ENCODE results near the gene SPON1.

- no peak for TF ChIP-seq JUNB (IDR thresholded peaks at IDR 0.05)
- TF ChIP-seq, protein P1, sequence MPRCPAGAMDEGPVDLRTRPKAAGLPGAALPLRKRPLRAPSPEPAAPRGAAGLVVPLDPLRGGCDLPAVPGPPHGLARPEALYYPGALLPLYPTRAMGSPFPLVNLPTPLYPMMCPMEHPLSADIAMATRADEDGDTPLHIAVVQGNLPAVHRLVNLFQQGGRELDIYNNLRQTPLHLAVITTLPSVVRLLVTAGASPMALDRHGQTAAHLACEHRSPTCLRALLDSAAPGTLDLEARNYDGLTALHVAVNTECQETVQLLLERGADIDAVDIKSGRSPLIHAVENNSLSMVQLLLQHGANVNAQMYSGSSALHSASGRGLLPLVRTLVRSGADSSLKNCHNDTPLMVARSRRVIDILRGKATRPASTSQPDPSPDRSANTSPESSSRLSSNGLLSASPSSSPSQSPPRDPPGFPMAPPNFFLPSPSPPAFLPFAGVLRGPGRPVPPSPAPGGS (IDR thresholded peaks at IDR 0.05): no peak
- TF ChIP-seq CTCF (IDR thresholded peaks at IDR 0.05): no peak
- TF ChIP-seq EP300 (IDR thresholded peaks at IDR 0.05): no peak
- TF ChIP-seq, protein P2, sequence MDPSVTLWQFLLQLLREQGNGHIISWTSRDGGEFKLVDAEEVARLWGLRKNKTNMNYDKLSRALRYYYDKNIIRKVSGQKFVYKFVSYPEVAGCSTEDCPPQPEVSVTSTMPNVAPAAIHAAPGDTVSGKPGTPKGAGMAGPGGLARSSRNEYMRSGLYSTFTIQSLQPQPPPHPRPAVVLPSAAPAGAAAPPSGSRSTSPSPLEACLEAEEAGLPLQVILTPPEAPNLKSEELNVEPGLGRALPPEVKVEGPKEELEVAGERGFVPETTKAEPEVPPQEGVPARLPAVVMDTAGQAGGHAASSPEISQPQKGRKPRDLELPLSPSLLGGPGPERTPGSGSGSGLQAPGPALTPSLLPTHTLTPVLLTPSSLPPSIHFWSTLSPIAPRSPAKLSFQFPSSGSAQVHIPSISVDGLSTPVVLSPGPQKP (IDR thresholded peaks at IDR 0.05; ENCODE audit: low read depth, low read length): no peak
- TF ChIP-seq, protein P3, sequence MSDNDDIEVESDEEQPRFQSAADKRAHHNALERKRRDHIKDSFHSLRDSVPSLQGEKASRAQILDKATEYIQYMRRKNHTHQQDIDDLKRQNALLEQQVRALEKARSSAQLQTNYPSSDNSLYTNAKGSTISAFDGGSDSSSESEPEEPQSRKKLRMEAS (IDR thresholded peaks at IDR 0.05): no peak
- TF ChIP-seq POLR2A (IDR thresholded peaks at IDR 0.05; ENCODE audit: low read length): no peak
- TF ChIP-seq, protein P4, sequence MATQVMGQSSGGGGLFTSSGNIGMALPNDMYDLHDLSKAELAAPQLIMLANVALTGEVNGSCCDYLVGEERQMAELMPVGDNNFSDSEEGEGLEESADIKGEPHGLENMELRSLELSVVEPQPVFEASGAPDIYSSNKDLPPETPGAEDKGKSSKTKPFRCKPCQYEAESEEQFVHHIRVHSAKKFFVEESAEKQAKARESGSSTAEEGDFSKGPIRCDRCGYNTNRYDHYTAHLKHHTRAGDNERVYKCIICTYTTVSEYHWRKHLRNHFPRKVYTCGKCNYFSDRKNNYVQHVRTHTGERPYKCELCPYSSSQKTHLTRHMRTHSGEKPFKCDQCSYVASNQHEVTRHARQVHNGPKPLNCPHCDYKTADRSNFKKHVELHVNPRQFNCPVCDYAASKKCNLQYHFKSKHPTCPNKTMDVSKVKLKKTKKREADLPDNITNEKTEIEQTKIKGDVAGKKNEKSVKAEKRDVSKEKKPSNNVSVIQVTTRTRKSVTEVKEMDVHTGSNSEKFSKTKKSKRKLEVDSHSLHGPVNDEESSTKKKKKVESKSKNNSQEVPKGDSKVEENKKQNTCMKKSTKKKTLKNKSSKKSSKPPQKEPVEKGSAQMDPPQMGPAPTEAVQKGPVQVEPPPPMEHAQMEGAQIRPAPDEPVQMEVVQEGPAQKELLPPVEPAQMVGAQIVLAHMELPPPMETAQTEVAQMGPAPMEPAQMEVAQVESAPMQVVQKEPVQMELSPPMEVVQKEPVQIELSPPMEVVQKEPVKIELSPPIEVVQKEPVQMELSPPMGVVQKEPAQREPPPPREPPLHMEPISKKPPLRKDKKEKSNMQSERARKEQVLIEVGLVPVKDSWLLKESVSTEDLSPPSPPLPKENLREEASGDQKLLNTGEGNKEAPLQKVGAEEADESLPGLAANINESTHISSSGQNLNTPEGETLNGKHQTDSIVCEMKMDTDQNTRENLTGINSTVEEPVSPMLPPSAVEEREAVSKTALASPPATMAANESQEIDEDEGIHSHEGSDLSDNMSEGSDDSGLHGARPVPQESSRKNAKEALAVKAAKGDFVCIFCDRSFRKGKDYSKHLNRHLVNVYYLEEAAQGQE (IDR thresholded peaks at IDR 0.05): no peak
- no peak for TF ChIP-seq SMC3 (IDR thresholded peaks at IDR 0.05)
Measured at GRCh38 chr11:13924801-13925327, 37.7 kb upstream of the SPON1 start.

All from A549 (cell line).